Right cardiac atrium (tissue), 5 donors: ENCODE results near the gene CASKIN1. TPM values are rescaled to one million over a fixed set of nuclear protein-coding genes. Genes with fewer than 3 reads are reported as not detected.

ENCODE experiments used
- ATAC-seq, 2 donors: fragments of 200-7000 bp; cut with Tn5 transposase; one replicate each; pipeline versions ENCODE4 v1.8.0 to v1.9.1; 2020; ENCODE audit warnings: moderate library complexity in 2 of 2, mild to moderate bottlenecking in 1 of 2
- DNase-seq, 3 donors: peaks; one replicate each; pipeline ENCODE4 v3.0.0-alpha.2; 2020
- H3K27ac ChIP-seq: one replicate; pipeline ENCODE4 v1.5.1; 2013; ENCODE audit warnings: mild to moderate bottlenecking, low read length, control low read depth, moderate library complexity
- H3K27me3 ChIP-seq: one replicate; pipeline ENCODE4 v1.6.1; 2013; ENCODE audit not compliant: control insufficient read depth, insufficient read depth
- H3K4me1 ChIP-seq: one replicate; pipeline ENCODE4 v1.6.1; 2013; ENCODE audit warnings: low read length; ENCODE audit not compliant: control insufficient read depth, insufficient read depth
- H3K4me3 ChIP-seq: one replicate; pipeline ENCODE4 v1.5.1; 2013; ENCODE audit warnings: low read length, control low read depth
- H3K9me3 ChIP-seq: one replicate; pipeline ENCODE4 v1.6.1; 2013; ENCODE audit warnings: low read length; ENCODE audit not compliant: control insufficient read depth
- WGBS: extraction: QIAGEN DNeasy Blood & Tissue Kit; methylation state at CpG from one replicate; pipeline ENCODE4 v1.1.7; 2013; 5-methylcytosine and 5-hydroxymethylcytosine counted together
- intact Hi-C, 4 donors: fragments of 100-400 bp; cut with DNase I; formaldehyde crosslinking; loops; one replicate each; pipeline versions ENCODE4 v1.11.0 to v1.14.0; 2022 to 2023
- polyA plus RNA-seq: library from polyadenylated mRNA; stranded (reverse); fragments of 200-250 nt; gene quantifications from one replicate; pipeline ENCODE4 v1.2.3, GENCODE V29; 2013
- total RNA-seq, 4 donors: library from RNA; stranded (reverse); fragmentation: NEBNext Ultra II Directional; extraction: Animal tissue kit (Norgen Biotek cat#: 25700); gene quantifications; one replicate each; pipeline ENCODE4 v1.2.1, GENCODE V29; 2021
- donor health status: healthy with polysubstance abuse.
- donor health status: DM: no; HTN: yes; CAD: no.
- donor health status: DM: no; HTN: no; CAD: no.
- donor health status: DM: no; HTN: yes; CAD: no; lungs with severe emphysema.
- donor health status: DM: yes; HTN: yes; CAD: no.

CASKIN1 gene
- total and polyA plus RNA-seq, 5 donors: 9.3 to 26.5 (median 10.1) TPM

DNA sequence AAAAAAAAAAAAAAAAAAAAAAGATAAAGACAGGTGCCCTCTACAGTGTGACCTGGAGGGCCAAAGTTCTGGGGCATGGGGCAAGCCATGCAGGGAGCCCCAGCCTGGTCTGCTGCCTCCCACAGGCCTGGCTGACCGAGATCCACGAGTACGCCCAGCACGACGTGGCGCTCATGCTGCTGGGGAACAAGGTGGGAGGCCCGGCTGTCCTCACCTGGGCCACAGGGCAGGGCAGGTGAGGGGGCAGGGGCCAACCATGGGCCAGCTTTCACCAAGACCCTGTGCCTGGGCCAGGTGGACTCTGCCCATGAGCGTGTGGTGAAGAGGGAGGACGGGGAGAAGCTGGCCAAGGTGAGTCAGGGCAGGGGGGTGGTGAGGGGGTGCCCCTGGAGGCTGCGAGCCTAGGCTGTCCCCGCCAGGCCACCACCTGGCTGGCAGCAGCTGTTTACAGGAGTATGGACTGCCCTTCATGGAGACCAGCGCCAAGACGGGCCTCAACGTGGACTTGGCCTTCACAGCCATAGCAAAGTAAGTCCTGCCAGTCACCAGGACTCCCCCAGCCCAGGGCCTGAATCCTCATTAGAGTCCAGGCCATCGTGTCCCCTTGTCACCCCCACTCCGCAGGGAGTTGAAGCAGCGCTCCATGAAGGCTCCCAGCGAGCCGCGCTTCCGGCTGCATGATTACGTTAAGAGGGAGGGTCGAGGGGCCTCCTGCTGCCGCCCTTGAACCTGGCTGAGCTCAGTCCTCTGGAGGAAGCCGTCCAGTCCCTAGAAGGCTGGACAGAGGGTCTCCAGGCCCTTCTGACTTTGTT is 43.5 kb downstream of the CASKIN1 start:
- no peaks in the 10 kb centered on the region for H3K9me3 ChIP-seq
- ATAC-seq: no peak
- H3K4me1 ChIP-seq: peaks cover 11% of the 10 kb centered on the region
- no peaks in the 10 kb centered on the region for H3K27me3 ChIP-seq
- intact Hi-C loops: loop anchor here in 1 of 4 donors (5.0 to 10.0 kb wide), 2 partner anchors 52 to 151 kb away; partner anchors contain the start of gene MLST8
- peak in 1 of 3 donors; percentile 68 for DNase-seq
- 36% methylated on average over 25 of the region's 25 CpGs for WGBS
- peak overlapping the region; percentile 63 for H3K27ac ChIP-seq
- peak overlapping the region; percentile 77 for H3K4me3 ChIP-seq

GRCh38 chr16:2151188-2152091 is 45.0 kb downstream of the CASKIN1 start:
- intact Hi-C loops: loop anchor here in 1 of 4 donors (5.0 to 10.0 kb wide), 2 partner anchors 53 to 149 kb away; partner anchors contain the start of gene MLST8
- peaks cover 11% of the 10 kb centered on the region for H3K4me1 ChIP-seq
- no peak overlapping the region for H3K4me3 ChIP-seq
- DNase-seq: peak in 2 of 3 donors; percentile 31 to 51
- H3K27me3 ChIP-seq: no peaks in the 10 kb centered on the region
- ATAC-seq: no peak
- H3K9me3 ChIP-seq: no peaks in the 10 kb centered on the region
- H3K27ac ChIP-seq: no peak overlapping the region
- WGBS: 80% methylated on average over 13 of the region's 13 CpGs

GRCh38 chr16:2150418-2151187 is 45.8 kb downstream of the CASKIN1 start:
- H3K9me3 ChIP-seq: no peaks in the 10 kb centered on the region
- H3K4me3 ChIP-seq: no peak overlapping the region
- H3K27ac ChIP-seq: no peak overlapping the region
- intact Hi-C loops: loop anchor here in 1 of 4 donors (5.0 to 10.0 kb wide), 2 partner anchors 54 to 148 kb away; partner anchors contain the start of gene MLST8
- no peak for ATAC-seq
- peak in 2 of 3 donors; percentile 24 to 69 for DNase-seq
- H3K27me3 ChIP-seq: no peaks in the 10 kb centered on the region
- 58% methylated on average over 18 of the region's 18 CpGs for WGBS
- H3K4me1 ChIP-seq: peaks cover 11% of the 10 kb centered on the region

DNA sequence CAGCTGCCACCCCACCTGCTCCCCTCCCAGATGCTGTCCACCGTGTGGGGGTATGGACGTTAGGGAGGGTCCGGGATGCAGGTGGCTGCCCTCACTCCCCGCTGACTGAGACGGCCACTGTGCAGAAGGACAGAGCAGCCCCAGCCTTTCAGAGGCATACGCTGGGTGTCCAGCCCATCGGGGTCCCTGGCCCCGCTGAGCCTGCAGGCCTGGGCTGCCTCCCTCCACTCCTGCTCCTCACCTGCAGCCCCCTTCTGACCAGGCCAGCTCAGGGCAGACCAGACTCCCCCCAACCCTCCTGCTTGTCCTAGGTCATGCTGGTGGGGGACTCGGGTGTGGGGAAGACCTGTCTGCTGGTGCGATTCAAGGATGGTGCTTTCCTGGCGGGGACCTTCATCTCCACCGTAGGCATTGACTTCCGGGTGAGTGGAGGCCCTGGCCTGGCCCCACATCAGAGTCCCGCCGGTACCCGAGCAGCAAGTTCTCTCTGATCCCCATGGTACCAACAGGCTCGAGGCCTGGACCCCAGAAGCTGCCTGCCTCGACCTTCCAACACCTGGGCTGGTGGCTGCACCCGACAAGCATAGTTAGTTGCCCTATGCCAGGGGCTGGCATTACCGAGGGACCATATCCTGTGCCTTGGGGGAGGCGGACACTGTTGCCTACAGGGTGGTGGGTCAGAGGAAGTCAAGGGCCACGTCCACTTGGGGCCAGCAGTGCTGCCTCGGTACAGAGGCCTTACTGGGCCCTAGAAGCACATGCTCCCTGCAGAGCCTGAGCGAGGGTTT is 46.6 kb downstream of the CASKIN1 start:
- no peaks in the 10 kb centered on the region for H3K9me3 ChIP-seq
- 68% methylated on average over 24 of the region's 24 CpGs for WGBS
- intact Hi-C loops: loop anchor here in 2 of 4 donors (5.0 to 10.0 kb wide), 3 partner anchors 55 to 148 kb away; partner anchors contain the start of genes MLST8 (in 1 of the 2) and NHERF2 (in 1 of the 2)
- H3K27me3 ChIP-seq: no peaks in the 10 kb centered on the region
- H3K27ac ChIP-seq: no peak overlapping the region
- peak in 2 of 3 donors; percentile 20 to 56 for DNase-seq
- peaks cover 11% of the 10 kb centered on the region for H3K4me1 ChIP-seq
- ATAC-seq: no peak
- no peak overlapping the region for H3K4me3 ChIP-seq

GRCh38 chr16:2148714-2149629 is 47.4 kb downstream of the CASKIN1 start:
- no peak overlapping the region for H3K27ac ChIP-seq
- peaks cover 9% of the 10 kb centered on the region for H3K4me1 ChIP-seq
- ATAC-seq (no peak), DNase-seq (peak in 2 of 3 donors; percentile 25 to 65)
- H3K9me3 ChIP-seq: no peaks in the 10 kb centered on the region
- peak overlapping the region; percentile 55 for H3K4me3 ChIP-seq
- 3% methylated on average over 62 of the region's 62 CpGs for WGBS
- no peaks in the 10 kb centered on the region for H3K27me3 ChIP-seq
- intact Hi-C loops: loop anchor here in 1 of 4 donors (10.0 kb wide), 1 partner anchor 124 kb away; the partner anchor contains the start of gene NHERF2

GRCh38 chr16:2147981-2148671 is 48.3 kb downstream of the CASKIN1 start, which contains the start of gene RAB26:
Gene RAB26 (plus strand): TSS chr16:2148625. CDS start chr16:2148784, 159 bp downstream.
- 5% methylated on average over 54 of the region's 55 CpGs for WGBS
- ATAC-seq: peak; percentile 78 to 85
- Histone ChIP-seq H3K4me1 (peaks cover 5% of the 10 kb centered on the region), H3K9me3 (no peaks in the 10 kb centered on the region), H3K27me3 (no peaks in the 10 kb centered on the region), H3K27ac (peak within 1 kb of the TSS; percentile 10), H3K4me3 (peak within 1 kb of the TSS; percentile 55)
- peak; percentile 81 to 94 (median 91) for DNase-seq
- intact Hi-C loops: loop anchor here in 1 of 4 donors (10.0 kb wide), 1 partner anchor 123 kb away; the partner anchor contains the start of gene NHERF2

DNA sequence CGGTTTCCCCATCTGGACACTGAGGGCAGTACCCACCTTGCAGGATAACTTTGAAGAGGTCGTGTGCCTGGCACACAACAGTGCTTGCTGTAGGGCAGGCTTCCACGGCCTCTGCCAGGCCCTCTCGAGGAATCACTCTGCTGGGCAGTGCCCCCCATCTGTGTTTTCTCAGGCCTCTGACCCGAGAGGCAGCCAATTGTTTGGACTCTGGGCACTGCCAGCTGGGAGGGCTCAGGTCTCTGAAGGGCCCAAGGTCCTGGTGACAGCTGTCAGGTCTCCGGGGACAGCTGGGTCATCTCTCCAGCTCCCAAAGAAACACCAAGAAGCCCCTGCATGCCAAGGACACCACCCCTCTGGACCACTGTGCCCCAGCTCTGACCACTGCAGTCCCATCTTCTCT is 49.0 kb downstream of the CASKIN1 start:
- no peaks in the 10 kb centered on the region for H3K9me3 ChIP-seq
- WGBS: 74% methylated on average over 6 of the region's 6 CpGs
- no peak overlapping the region for H3K4me3 ChIP-seq
- H3K4me1 ChIP-seq: no peaks in the 10 kb centered on the region
- DNase-seq (peak in 1 of 3 donors; percentile 56), ATAC-seq (no peak)
- intact Hi-C loops: loop anchor here in 1 of 4 donors (10.0 kb wide), 1 partner anchor 123 kb away; the partner anchor contains the start of gene NHERF2
- H3K27me3 ChIP-seq: no peaks in the 10 kb centered on the region
- no peak overlapping the region for H3K27ac ChIP-seq

DNA sequence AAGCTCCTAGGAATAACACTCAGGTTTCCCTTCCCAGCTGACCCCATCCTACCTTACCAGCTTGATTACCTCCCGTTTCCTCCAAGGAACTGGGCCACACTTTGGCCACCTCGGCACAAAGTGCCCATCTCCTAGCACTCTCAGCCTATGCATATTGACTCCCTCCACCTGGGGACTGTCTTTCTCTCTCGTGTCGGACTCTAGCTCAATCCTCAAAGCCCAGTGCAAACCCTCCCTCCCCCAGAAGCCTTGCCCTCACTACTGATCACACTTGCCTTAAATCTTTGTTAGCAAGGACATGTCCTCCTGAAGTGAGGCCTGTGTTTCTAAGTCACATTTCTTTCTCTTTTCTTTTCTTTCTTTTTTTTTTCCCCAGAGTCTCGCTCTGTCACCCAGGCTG is 50.6 kb downstream of the CASKIN1 start:
- 87% methylated on average over 5 of the region's 5 CpGs for WGBS
- intact Hi-C loops: loop anchor here in 1 of 4 donors (10.0 kb wide), 1 partner anchor 121 kb away; the partner anchor contains the start of gene NHERF2

More for the DNA sequence above, 50.6 kb downstream of the CASKIN1 start:
- no peaks in the 10 kb centered on the region for H3K4me1 ChIP-seq
- no peaks in the 10 kb centered on the region for H3K9me3 ChIP-seq
- ATAC-seq (no peak), DNase-seq (no peak)
- H3K27ac ChIP-seq: no peak overlapping the region
- no peaks in the 10 kb centered on the region for H3K27me3 ChIP-seq
- no peak overlapping the region for H3K4me3 ChIP-seq
